AG08396 (cell line): ENCODE measurements around the gene OPN5.
"Not testable (repeated sequence)": the region's sequence is repeated elsewhere in the genome, so short reads cannot be mapped to it uniquely, and the experiment has no call there.

Experiments used
- DNase-seq: peaks from one replicate; pipeline ENCODE4 v3.0.0; 2012; ENCODE audit warnings: low spot score, mixed read lengths

OPN5 gene, protein sequence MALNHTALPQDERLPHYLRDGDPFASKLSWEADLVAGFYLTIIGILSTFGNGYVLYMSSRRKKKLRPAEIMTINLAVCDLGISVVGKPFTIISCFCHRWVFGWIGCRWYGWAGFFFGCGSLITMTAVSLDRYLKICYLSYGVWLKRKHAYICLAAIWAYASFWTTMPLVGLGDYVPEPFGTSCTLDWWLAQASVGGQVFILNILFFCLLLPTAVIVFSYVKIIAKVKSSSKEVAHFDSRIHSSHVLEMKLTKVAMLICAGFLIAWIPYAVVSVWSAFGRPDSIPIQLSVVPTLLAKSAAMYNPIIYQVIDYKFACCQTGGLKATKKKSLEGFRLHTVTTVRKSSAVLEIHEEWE

GRCh38 chr6:47781732-47782131 lies at the start of gene OPN5:
OPN5 (plus strand) TSS chr6:47782032; CDS start chr6:47782067, 35 bp downstream.
- no peak for DNase-seq

DNA sequence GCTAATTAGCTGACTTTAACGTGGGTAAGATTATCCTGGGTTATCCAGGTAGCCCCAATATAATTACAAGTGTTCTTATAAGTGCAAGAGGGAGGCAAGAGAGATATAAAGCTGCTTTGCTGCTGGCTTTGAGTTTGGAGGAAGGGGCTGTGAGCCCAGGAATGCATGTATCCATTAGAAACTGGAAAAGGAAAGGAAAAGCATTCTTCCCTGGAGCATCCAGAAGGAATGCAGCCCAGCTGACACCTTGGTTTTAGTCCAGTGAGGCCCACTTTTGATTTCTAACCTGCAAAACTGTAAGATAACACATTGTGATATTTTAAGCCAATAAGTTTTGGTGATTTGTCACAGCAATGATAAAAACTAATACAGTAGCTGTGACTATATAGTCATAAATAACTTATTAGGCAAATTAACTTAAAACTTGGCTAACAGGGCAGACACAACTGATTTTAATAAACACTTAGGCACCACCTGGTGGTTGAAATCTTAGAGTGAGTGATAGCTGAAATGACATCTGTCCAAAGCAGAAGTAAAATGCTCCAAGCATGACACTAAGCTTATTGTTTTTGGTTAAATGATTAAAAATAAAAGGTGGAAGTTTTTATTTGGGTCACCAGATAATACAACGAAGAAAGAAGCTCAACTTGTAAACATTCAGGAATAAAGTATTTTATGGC lies 47.8 kb upstream of the OPN5 start:
- DNase-seq, result no peak

DNA sequence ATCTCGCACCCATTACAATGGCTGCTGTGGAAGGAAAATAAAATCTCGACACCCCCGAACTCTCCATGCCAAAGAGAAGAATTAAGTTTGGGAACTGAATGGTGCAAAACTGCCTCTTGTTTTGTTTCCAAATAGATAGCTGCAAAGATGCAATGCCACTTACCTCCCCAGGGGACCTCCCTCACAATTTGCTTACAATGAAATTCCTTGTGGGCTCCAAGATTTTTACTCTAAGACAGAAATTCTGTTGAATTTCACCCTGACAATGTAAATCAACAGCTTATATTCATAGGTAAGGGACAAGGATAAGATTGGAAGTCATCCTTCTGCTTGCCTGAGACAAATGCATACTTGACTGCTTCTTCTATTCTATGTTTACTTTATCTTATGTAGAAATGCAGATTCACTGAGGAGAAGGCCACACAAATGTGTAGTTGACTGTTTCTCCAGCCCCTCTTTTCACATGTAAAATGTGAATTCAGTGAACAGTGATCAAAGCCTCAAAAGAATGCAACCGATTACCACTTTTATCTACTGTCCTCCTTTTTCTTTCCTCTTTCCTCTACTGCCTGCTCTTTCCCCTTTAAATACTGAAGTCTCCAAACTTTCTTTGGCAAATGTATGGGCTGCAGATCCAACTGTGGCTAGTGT lies 46.9 kb upstream of the OPN5 start:
- no peak for DNase-seq

GRCh38 chr6:47736083-47736700 lies 45.6 kb upstream of the OPN5 start:
- no peak for DNase-seq

DNA sequence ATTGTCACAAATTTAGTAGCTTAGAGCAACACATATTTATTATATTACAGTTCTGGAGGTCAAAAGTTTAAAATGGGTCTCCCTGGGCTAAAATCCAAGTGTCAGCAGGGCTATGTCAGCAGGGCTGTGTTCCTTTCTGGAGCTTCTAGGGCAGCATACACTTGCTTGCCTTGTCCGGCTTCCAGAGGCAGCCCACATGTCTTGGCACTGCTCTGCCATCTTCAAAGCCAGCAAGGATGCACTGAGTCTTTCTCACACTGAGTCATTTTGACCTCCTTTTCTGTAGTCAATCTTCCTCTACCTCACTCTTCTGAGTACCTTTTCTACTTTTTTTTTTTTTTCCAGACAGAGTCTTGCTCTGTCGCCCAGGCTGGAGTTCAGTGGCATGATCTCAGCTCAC lies 44.4 kb upstream of the OPN5 start:
- DNase-seq, result no peak

- DNase-seq, result no peak
Measured at GRCh38 chr6:47740714-47741113, 41.1 kb upstream of the OPN5 start.

DNA sequence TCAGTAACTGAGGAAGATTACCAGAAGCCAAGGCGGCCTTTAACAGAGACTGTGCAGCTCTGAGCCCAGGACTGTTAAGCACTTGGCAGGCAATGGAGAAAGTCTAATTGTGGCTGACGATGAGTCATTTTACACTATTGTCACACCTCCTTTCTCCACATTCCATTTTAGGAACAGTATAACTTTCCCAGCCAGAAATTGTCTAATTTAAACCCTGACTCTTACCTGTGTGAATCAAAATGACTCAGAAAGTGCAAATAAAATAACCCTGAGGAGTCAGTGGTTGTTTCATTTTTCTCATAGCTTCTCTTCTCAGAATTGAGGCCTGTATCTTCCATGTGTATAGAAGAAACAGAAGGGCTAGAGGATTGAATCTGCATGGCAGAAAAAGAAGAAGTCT lies 40.0 kb upstream of the OPN5 start:
- no peak for DNase-seq

GRCh38 chr6:47743744-47744143 lies 38.1 kb upstream of the OPN5 start:
- DNase-seq, result no peak

DNA sequence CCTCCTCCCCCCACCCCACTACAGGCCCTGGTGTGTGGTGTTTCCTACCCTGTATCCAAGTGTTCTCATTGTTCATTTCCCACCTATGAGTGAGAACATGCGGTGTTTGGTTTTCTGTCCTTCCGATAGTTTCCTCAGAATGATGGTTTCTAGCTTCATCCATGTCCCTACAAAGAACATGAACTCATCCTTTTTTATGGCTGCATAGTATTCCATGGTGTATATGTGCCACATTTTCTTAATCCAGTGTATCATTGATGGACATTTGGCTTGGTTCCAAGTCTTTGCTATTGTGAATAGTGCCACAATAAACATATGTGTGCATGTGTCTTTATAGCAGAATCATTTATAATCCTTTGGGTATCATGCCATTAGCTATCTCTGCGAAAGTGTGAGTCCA lies 36.6 kb upstream of the OPN5 start:
- not testable (repeated sequence) for DNase-seq

DNA sequence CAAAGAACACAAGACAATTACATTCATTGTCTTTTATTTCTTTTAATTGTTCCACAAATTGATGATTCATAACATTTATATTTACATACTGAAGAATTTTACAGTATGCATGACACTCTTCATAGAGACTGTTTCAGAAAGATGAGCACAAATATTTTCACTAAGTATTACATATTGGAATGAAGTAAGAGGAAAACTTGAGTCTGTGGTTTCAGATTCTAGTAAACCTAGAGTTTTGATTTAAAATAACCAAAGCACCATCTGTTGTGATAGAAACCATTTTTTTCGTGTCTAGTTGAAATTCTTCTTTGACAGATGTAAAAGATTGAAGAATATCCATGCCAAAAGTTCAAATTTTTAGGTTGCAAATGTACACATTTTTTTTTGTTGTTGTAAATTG lies 32.1 kb upstream of the OPN5 start:
- no peak for DNase-seq

GRCh38 chr6:47752801-47753200 lies 29.0 kb upstream of the OPN5 start:
- no peak for DNase-seq

DNA sequence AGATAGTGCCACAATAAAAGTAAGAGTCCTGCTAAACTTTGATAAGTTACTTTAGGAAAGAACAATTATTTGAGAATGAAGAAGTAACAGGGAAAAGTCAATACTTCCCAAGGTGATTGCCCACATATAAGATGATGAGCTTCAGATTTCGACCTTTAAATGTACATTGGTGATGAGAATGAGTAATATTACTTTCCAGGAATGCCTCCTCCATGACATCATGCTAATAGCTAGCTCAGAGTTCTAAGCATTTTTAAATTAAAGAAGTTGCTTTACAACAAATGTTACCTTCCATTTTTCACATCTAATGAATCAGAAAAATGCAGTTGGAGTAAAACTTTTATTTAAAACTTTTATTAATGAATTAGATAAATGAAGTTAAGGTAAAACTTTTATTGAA lies 22.5 kb upstream of the OPN5 start:
- DNase-seq, result no peak

DNA sequence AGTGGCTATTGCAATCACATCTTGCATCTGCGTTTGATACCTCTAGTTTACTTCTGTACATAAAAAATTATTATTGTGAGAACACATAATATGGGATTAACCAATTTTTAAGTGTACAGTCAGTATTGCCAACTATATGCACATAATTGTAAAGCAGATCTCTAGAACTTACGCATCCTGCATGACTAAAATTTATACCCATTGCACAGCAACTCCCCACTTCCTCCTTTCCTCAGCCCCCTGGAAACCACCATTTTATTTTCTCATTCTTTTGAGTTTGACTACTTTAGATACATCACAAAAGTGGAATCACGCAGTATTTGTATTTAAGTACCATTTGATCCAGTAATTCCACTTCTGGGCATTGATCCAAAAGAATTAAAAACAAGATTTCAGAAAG lies 19.3 kb upstream of the OPN5 start:
- no peak for DNase-seq

DNA sequence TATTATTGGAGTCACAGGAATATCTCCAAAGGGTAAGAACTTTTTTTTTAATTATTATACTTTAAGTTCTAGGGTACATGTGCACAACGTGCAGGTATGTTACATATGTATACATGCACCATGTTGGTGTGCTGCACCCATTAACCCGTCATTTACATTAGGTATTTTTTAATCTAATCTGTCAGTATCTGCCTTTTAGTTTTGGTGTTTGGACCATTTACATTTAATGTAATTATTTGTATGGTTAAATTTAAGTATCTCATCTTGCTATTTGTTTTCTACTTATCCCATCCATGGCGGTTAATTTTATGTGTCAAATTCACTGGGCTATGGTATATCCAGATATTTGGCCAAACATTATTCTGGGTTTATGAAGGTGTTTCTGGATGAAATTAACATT lies 15.4 kb upstream of the OPN5 start:
- no peak for DNase-seq

DNA sequence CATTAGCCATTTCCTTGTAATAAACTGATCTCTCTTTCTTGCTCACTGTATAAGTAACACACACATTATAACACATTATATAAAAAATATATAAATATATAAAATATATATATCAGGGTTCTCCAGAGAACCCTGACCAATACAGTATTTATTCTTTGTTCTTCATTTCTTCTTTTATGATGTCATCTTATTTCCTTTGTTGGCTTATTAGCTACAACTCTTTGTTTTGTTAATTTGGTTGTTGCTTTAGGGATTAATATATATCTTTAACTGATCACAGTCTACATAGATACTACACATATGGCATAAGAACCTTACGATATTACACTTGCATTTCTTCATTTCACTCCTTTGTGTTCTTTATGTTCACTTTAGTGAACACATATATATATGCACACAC lies 14.7 kb upstream of the OPN5 start:
- DNase-seq, result no peak

- no peak for DNase-seq
Measured at GRCh38 chr6:47769982-47770381, 11.8 kb upstream of the OPN5 start.

- no peak for DNase-seq
Measured at GRCh38 chr6:47772359-47772758, 9.5 kb upstream of the OPN5 start.

DNA sequence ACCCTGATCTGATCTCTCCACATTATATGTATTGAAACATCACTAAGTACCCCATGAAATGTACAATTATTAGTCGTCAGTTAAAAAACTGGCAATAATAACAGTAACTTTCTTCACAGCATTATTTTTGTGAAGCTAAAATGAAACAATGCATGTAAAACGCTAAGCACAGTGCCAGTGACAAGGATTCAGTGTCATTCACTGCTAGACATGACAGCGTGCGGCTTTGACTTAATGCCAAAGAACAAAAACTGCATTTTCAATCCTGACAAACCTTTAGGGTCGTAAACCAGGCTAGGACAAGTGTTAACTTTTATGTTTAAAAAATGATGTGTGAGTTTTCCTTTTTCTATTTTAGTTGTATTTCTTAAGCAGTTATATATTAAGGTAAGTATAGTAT lies 8.8 kb upstream of the OPN5 start:
- no peak for DNase-seq

DNA sequence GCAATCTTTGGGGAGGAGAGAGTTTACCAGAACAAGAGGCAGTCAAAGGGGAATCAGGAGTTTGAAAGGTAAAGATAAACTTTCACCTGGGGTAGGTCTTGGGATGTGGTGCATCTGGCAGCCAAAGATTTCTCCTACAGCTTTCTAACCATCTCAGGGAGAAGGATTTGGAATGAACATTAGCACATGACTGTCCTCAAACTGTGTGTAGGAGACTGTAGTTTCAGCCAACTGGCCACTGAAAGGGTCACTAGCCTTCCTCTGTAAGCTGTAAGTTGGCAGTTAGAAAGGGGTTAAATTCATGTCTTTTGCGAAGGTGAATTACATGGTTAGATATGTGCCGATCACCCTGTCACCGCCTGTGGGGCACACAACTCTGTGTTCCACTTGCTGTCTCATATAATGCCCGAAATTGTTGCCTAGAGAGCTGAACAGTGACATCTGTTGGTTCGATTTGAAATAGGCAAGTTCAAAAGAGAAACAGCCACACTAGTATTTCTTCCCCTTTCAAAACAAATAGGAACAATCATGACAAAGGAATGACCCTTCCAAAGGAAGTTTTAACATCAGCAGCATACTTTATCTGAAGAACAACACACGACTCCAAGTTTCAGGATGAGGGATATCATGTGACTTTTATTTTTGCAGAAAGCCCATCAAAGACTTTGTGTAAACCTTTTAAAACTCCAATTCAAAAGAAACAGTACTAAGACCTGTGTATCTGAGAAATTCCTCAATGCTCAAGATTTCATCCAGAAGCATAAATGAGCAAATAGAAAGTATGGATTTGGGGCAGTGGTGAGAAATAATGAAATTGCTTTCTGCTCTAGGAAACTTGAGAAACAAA lies 1.1 kb upstream of the OPN5 start:
- DNase-seq, result peak; percentile 59

- no peak for DNase-seq
Measured at GRCh38 chr6:47785182-47785581, 3.4 kb downstream of the OPN5 start.

- peak; percentile 58 for DNase-seq
Measured at GRCh38 chr6:47787620-47788497, 6.0 kb downstream of the OPN5 start.
